ENCODE measurements around the gene SOBP. TPM values are rescaled to one million over a fixed set of nuclear protein-coding genes. Genes with fewer than 3 reads are reported as not detected.
"Not testable (repeated sequence)": the region's sequence is repeated elsewhere in the genome, so short reads cannot be mapped to it uniquely, and the experiment has no call there.

The SOBP gene
- total RNA-seq, 1 experiment from 2014 or later = 1.4 TPM

- DNase-seq (ENCODE audit: low read depth in 1 of 2, low spot score in 2 of 2) = no peak
- no peak overlapping the region for H3K4me3 ChIP-seq
Observed at GRCh38 chr6:107495196-107495643, 5.3 kb downstream of the SOBP start.

GRCh38 chr6:107495971-107496370, 6.1 kb downstream of the SOBP start:
- Histone ChIP-seq H3K27ac (no peak overlapping the region), H3K27me3 (replicated peaks) (peaks cover 33% of the 10 kb centered on the region), H3K9me3 (replicated peaks) (no peaks in the 10 kb centered on the region), H3K36me3 (no peaks in the 10 kb centered on the region), H3K4me1 (replicated peaks) (peaks cover 10% of the 10 kb centered on the region), H3K4me3 (no peak overlapping the region)
- DNase-seq (ENCODE audit: low read depth in 1 of 2, low spot score in 2 of 2) = no peak

More at GRCh38 chr6:107495196-107495643, 5.3 kb downstream of the SOBP start:
- no peaks in the 10 kb centered on the region for H3K9me3 ChIP-seq (replicated peaks)
- H3K4me1 ChIP-seq (replicated peaks) = peaks cover 17% of the 10 kb centered on the region
- peaks cover 40% of the 10 kb centered on the region for H3K27me3 ChIP-seq (replicated peaks)
- no peaks in the 10 kb centered on the region for H3K36me3 ChIP-seq
- H3K27ac ChIP-seq = no peak overlapping the region

GRCh38 chr6:107496892-107497684, 7.2 kb downstream of the SOBP start:
- Histone ChIP-seq H3K9me3 (replicated peaks) (no peaks in the 10 kb centered on the region), H3K27ac (no peak overlapping the region), H3K36me3 (no peaks in the 10 kb centered on the region), H3K4me1 (replicated peaks) (peaks cover 1% of the 10 kb centered on the region; the same call in 1 of the 2 replicates), H3K27me3 (replicated peaks) (peaks cover 22% of the 10 kb centered on the region), H3K4me3 (no peak overlapping the region)
- DNase-seq (ENCODE audit: low read depth in 1 of 2, low spot score in 2 of 2) = no peak

GRCh38 chr6:107504270-107505026, 14.5 kb downstream of the SOBP start:
- H3K27me3 ChIP-seq (replicated peaks) = no peaks in the 10 kb centered on the region
- H3K4me3 ChIP-seq = no peak overlapping the region
- H3K27ac ChIP-seq = no peak overlapping the region
- DNase-seq (ENCODE audit: low read depth in 1 of 2, low spot score in 2 of 2) = no peak
- H3K4me1 ChIP-seq (replicated peaks) = no peaks in the 10 kb centered on the region
- no peaks in the 10 kb centered on the region for H3K36me3 ChIP-seq
- H3K9me3 ChIP-seq (replicated peaks) = no peaks in the 10 kb centered on the region

GRCh38 chr6:107506145-107506544, 16.2 kb downstream of the SOBP start:
- Histone ChIP-seq H3K4me1 (replicated peaks) (no peaks in the 10 kb centered on the region), H3K27me3 (replicated peaks) (no peaks in the 10 kb centered on the region), H3K27ac (no peak overlapping the region), H3K4me3 (no peak overlapping the region), H3K9me3 (replicated peaks) (no peaks in the 10 kb centered on the region), H3K36me3 (no peaks in the 10 kb centered on the region)
- DNase-seq (ENCODE audit: low read depth in 1 of 2, low spot score in 2 of 2) = no peak

GRCh38 chr6:107509506-107509905, 19.6 kb downstream of the SOBP start:
- H3K4me1 ChIP-seq (replicated peaks) = no peaks in the 10 kb centered on the region
- H3K4me3 ChIP-seq = no peak overlapping the region
- H3K27me3 ChIP-seq (replicated peaks) = no peaks in the 10 kb centered on the region
- no peak overlapping the region for H3K27ac ChIP-seq
- no peak for DNase-seq (ENCODE audit: low read depth in 1 of 2, low spot score in 2 of 2)
- H3K36me3 ChIP-seq = no peaks in the 10 kb centered on the region
- H3K9me3 ChIP-seq (replicated peaks) = no peaks in the 10 kb centered on the region

- H3K27ac ChIP-seq = no peak overlapping the region
- H3K9me3 ChIP-seq (replicated peaks) = no peaks in the 10 kb centered on the region
- no peaks in the 10 kb centered on the region for H3K4me1 ChIP-seq (replicated peaks)
- H3K4me3 ChIP-seq = no peak overlapping the region
- no peak for DNase-seq (ENCODE audit: low read depth in 1 of 2, low spot score in 2 of 2)
- no peaks in the 10 kb centered on the region for H3K36me3 ChIP-seq
- H3K27me3 ChIP-seq (replicated peaks) = no peaks in the 10 kb centered on the region
Observed at GRCh38 chr6:107510108-107510507, 20.2 kb downstream of the SOBP start.

GRCh38 chr6:107511511-107511993, 21.6 kb downstream of the SOBP start:
- Histone ChIP-seq H3K27ac (no peak overlapping the region), H3K36me3 (no peaks in the 10 kb centered on the region), H3K27me3 (replicated peaks) (no peaks in the 10 kb centered on the region), H3K4me3 (no peak overlapping the region), H3K4me1 (replicated peaks) (no peaks in the 10 kb centered on the region), H3K9me3 (replicated peaks) (no peaks in the 10 kb centered on the region)
- DNase-seq (ENCODE audit: low read depth in 1 of 2, low spot score in 2 of 2) = no peak

GRCh38 chr6:107513214-107513613, 23.3 kb downstream of the SOBP start:
- H3K9me3 ChIP-seq (replicated peaks) = no peaks in the 10 kb centered on the region
- H3K36me3 ChIP-seq = no peaks in the 10 kb centered on the region
- H3K4me3 ChIP-seq = no peak overlapping the region
- no peak for DNase-seq (ENCODE audit: low read depth in 1 of 2, low spot score in 2 of 2)
- H3K27me3 ChIP-seq (replicated peaks) = no peaks in the 10 kb centered on the region
- no peak overlapping the region for H3K27ac ChIP-seq
- H3K4me1 ChIP-seq (replicated peaks) = no peaks in the 10 kb centered on the region

GRCh38 chr6:107515955-107516354, 26.0 kb downstream of the SOBP start:
- Histone ChIP-seq H3K27ac (no peak overlapping the region), H3K36me3 (no peaks in the 10 kb centered on the region), H3K27me3 (replicated peaks) (no peaks in the 10 kb centered on the region), H3K9me3 (replicated peaks) (no peaks in the 10 kb centered on the region), H3K4me3 (no peak overlapping the region), H3K4me1 (replicated peaks) (no peaks in the 10 kb centered on the region)
- DNase-seq (ENCODE audit: low read depth in 1 of 2, low spot score in 2 of 2) = no peak

GRCh38 chr6:107517274-107517673, 27.4 kb downstream of the SOBP start:
- H3K4me1 ChIP-seq (replicated peaks) = no peaks in the 10 kb centered on the region
- no peak overlapping the region for H3K4me3 ChIP-seq
- H3K36me3 ChIP-seq = no peaks in the 10 kb centered on the region
- no peaks in the 10 kb centered on the region for H3K27me3 ChIP-seq (replicated peaks)
- DNase-seq (ENCODE audit: low read depth in 1 of 2, low spot score in 2 of 2) = no peak
- H3K27ac ChIP-seq = no peak overlapping the region
- H3K9me3 ChIP-seq (replicated peaks) = no peaks in the 10 kb centered on the region

GRCh38 chr6:107519224-107519623, 29.3 kb downstream of the SOBP start:
- not testable (repeated sequence) for H3K4me1 ChIP-seq (replicated peaks); H3K4me3 ChIP-seq; H3K9me3 ChIP-seq (replicated peaks); DNase-seq (ENCODE audit: low read depth in 1 of 2, low spot score in 2 of 2); H3K27ac ChIP-seq; H3K36me3 ChIP-seq; H3K27me3 ChIP-seq (replicated peaks)

GRCh38 chr6:107520706-107521105, 30.8 kb downstream of the SOBP start:
- not testable (repeated sequence) for DNase-seq (ENCODE audit: low read depth in 1 of 2, low spot score in 2 of 2); H3K27me3 ChIP-seq (replicated peaks); H3K36me3 ChIP-seq; H3K27ac ChIP-seq; H3K9me3 ChIP-seq (replicated peaks); H3K4me1 ChIP-seq (replicated peaks); H3K4me3 ChIP-seq

All from SJSA1 (cell line).